Upper lobe of left lung (tissue), 6 donors: ENCODE measurements around the gene PGPEP1. TPM values are rescaled to one million over a fixed set of nuclear protein-coding genes. Genes with fewer than 3 reads are reported as not detected.

Experiments used
- ATAC-seq, 2 donors: fragments of 200-7000 bp; cut with Tn5 transposase; one replicate each; pipeline ENCODE4 v1.9.1; 2022; ENCODE audit warnings: mild to moderate bottlenecking in 2 of 2, moderate library complexity in 2 of 2; ENCODE audit not compliant: low FRiP score in 2 of 2
- DNase-seq, 2 donors: peaks; one replicate each; pipeline ENCODE4 v3.0.0-alpha.2; 2019 to 2020
- H3K27ac ChIP-seq, 4 donors: fragments of 200-600 bp; sonication (generic); one replicate each; pipeline ENCODE4 v1.5.1; 2016 to 2019
- H3K27me3 ChIP-seq, 4 donors: fragments of 200-600 bp; sonication (generic); one replicate each; pipeline ENCODE4 v1.5.1; 2017 to 2019
- H3K36me3 ChIP-seq, 4 donors: fragments of 200-600 bp; sonication (generic); one replicate each; pipeline ENCODE4 v1.5.1; 2016 to 2019
- H3K4me1 ChIP-seq, 4 donors: fragments of 200-600 bp; sonication (generic); one replicate each; pipeline ENCODE4 v1.5.1; 2018 to 2019
- H3K4me3 ChIP-seq, 4 donors: fragments of 200-600 bp; sonication (generic); one replicate each; pipeline ENCODE4 v1.5.1; 2017 to 2019; ENCODE audit warnings: mild to moderate bottlenecking in 2 of 4, moderate library complexity in 1 of 4
- H3K9me3 ChIP-seq, 4 donors: fragments of 200-600 bp; sonication (generic); one replicate each; pipeline ENCODE4 v1.5.1; 2018 to 2019
- CTCF ChIP-seq, 6 experiments: fragments of 450-650 bp in 4 of 6; fragments of 200-600 bp in 2 of 6; sonication (generic) in 2 of 6; IDR thresholded peaks; one replicate each; pipeline ENCODE4 v1.5.1; 2016 to 2019; ENCODE audit warnings: antibody characterized with exemption in 6 of 6
- EP300 ChIP-seq, 4 donors: sonication (generic); formaldehyde crosslinking; IDR thresholded peaks; one replicate each; pipeline ENCODE4 v1.5.1; 2017; ENCODE audit warnings: antibody characterized with exemption in 4 of 4, control low read depth in 2 of 4
- POLR2A ChIP-seq, 4 donors: fragments of 450-650 bp; IDR thresholded peaks; one replicate each; pipeline ENCODE4 v1.5.1; 2016 to 2017; ENCODE audit warnings: antibody characterized with exemption in 4 of 4, mild to moderate bottlenecking in 2 of 4
- POLR2AphosphoS5 ChIP-seq, 2 donors: sonication (generic); formaldehyde crosslinking; IDR thresholded peaks; one replicate each; pipeline ENCODE4 v1.5.1; 2017; ENCODE audit warnings: antibody characterized with exemption in 2 of 2
- WGBS, 2 donors: methylation state at CpG; one replicate each; pipeline ENCODE4 v1.1.5; 2017 to 2018; 5-methylcytosine and 5-hydroxymethylcytosine counted together
- total RNA-seq, 6 donors: library from RNA; depleted of rRNA in 4 of 6; stranded (reverse); fragments of >200 nt in 4 of 6; gene quantifications; one replicate each; pipeline versions ENCODE4 v1.1.0 to v1.2.1, GENCODE V29; 2016 to 2021
- donor health status: DM: no; HTN: no; CAD: no; lungs with moderate emphysema.
- donor health status: DM: no; HTN: yes; CAD: no; lungs with severe emphysema.

Gene PGPEP1
- total RNA-seq, 6 donors from 2014 or later, result 15.5 to 42.8 (median 28.1) TPM

- Histone ChIP-seq H3K9me3 (no peaks in the 10 kb centered on the region), H3K27me3 (no peaks in the 10 kb centered on the region), H3K27ac (peak overlapping the region in 3 of 4 donors; percentile 37 to 79 (median 53)), H3K36me3 (no peaks in the 10 kb centered on the region), H3K4me1 (peaks cover 9 to 18% (median 10%) of the 10 kb centered on the region in 4 donors), H3K4me3 (peak overlapping the region in 1 of 4 donors; percentile 26)
- WGBS, 2 donors, result 65 to 77% methylated on average over 5 to 6 of the region's 6 CpGs
- DNase-seq, result no peak
- TF ChIP-seq CTCF (IDR thresholded peaks at IDR 0.05) (no peak), POLR2AphosphoS5 (IDR thresholded peaks at IDR 0.05) (no peak), EP300 (IDR thresholded peaks at IDR 0.05) (no peak), POLR2A (IDR thresholded peaks at IDR 0.05) (no peak)
- ATAC-seq, result no peak
Observed at GRCh38 chr19:18329035-18329376, 11.4 kb upstream of the PGPEP1 start.

- Histone ChIP-seq H3K9me3 (no peaks in the 10 kb centered on the region), H3K4me1 (peaks cover 7 to 15% (median 9%) of the 10 kb centered on the region in 4 donors), H3K27ac (no peak overlapping the region), H3K27me3 (no peaks in the 10 kb centered on the region), H3K36me3 (no peaks in the 10 kb centered on the region), H3K4me3 (no peak overlapping the region)
- no peak for DNase-seq
- no peak for ATAC-seq
- TF ChIP-seq POLR2AphosphoS5 (IDR thresholded peaks at IDR 0.05) (no peak), POLR2A (IDR thresholded peaks at IDR 0.05) (no peak), EP300 (IDR thresholded peaks at IDR 0.05) (no peak), CTCF (IDR thresholded peaks at IDR 0.05) (no peak)
- 87 to 94% methylated on average over 9 of the region's 9 CpGs for WGBS, 2 donors
Observed at GRCh38 chr19:18330868-18331267, 9.5 kb upstream of the PGPEP1 start.

GRCh38 chr19:18332917-18333530 lies 7.4 kb upstream of the PGPEP1 start:
- TF ChIP-seq POLR2A (IDR thresholded peaks at IDR 0.05) (no peak), EP300 (IDR thresholded peaks at IDR 0.05) (no peak), CTCF (IDR thresholded peaks at IDR 0.05) (no peak), POLR2AphosphoS5 (IDR thresholded peaks at IDR 0.05) (no peak)
- WGBS, 2 donors, result 87 to 90% methylated on average over 13 to 14 of the region's 15 CpGs
- no peak for DNase-seq
- Histone ChIP-seq H3K27ac (no peak overlapping the region), H3K36me3 (no peaks in the 10 kb centered on the region), H3K27me3 (no peaks in the 10 kb centered on the region), H3K4me3 (no peak overlapping the region), H3K4me1 (peaks cover 7 to 12% (median 9%) of the 10 kb centered on the region in 4 donors), H3K9me3 (no peaks in the 10 kb centered on the region)
- ATAC-seq, result no peak

GRCh38 chr19:18333680-18334079 lies 6.7 kb upstream of the PGPEP1 start:
- no peaks in the 10 kb centered on the region for H3K27me3 ChIP-seq
- no peaks in the 10 kb centered on the region for H3K9me3 ChIP-seq
- no peak for ATAC-seq
- DNase-seq, result no peak
- TF ChIP-seq CTCF (IDR thresholded peaks at IDR 0.05), result no peak
- TF ChIP-seq POLR2A (IDR thresholded peaks at IDR 0.05), result no peak
- TF ChIP-seq POLR2AphosphoS5 (IDR thresholded peaks at IDR 0.05), result no peak
- no peak for TF ChIP-seq EP300 (IDR thresholded peaks at IDR 0.05)
- WGBS, 2 donors, result 68 to 74% methylated on average over 6 of the region's 6 CpGs
- peaks cover 5 to 7% (median 6%) of the 10 kb centered on the region in 4 donors for H3K4me1 ChIP-seq
- H3K4me3 ChIP-seq, result no peak overlapping the region
- no peak overlapping the region for H3K27ac ChIP-seq
- no peaks in the 10 kb centered on the region for H3K36me3 ChIP-seq

- no peak overlapping the region for H3K27ac ChIP-seq
- H3K27me3 ChIP-seq, result no peaks in the 10 kb centered on the region
- WGBS, 2 donors, result 61 to 81% methylated on average over 7 of the region's 7 CpGs
- TF ChIP-seq POLR2AphosphoS5 (IDR thresholded peaks at IDR 0.05) (no peak), POLR2A (IDR thresholded peaks at IDR 0.05) (no peak), EP300 (IDR thresholded peaks at IDR 0.05) (no peak), CTCF (IDR thresholded peaks at IDR 0.05) (no peak)
- no peak for DNase-seq
- H3K4me3 ChIP-seq, result no peak overlapping the region
- no peak for ATAC-seq
- H3K36me3 ChIP-seq, result no peaks in the 10 kb centered on the region
- peaks cover 7 to 10% (median 8%) of the 10 kb centered on the region in 4 donors for H3K4me1 ChIP-seq
- no peaks in the 10 kb centered on the region for H3K9me3 ChIP-seq
Observed at GRCh38 chr19:18336121-18336520, 4.3 kb upstream of the PGPEP1 start.
